Measurements from ENCODE around the gene ACSS3. TPM values are rescaled to one million over a fixed set of nuclear protein-coding genes. Genes with fewer than 3 reads are reported as not detected.

ACSS3 gene
- total and polyA plus RNA-seq, 4 donors: 18.2 to 94.3 (median 32.5) TPM

- no peaks in the 10 kb centered on the region for H3K4me1 ChIP-seq (ENCODE audit: control insufficient read depth in 4 of 4, insufficient read depth in 4 of 4, low read length in 3 of 4)
- H3K27me3 ChIP-seq (ENCODE audit: control insufficient read depth in 4 of 4, insufficient read depth in 4 of 4, low read length in 3 of 4): no peaks in the 10 kb centered on the region
- DNase-seq (ENCODE audit: low spot score): no peak
- H3K36me3 ChIP-seq (ENCODE audit: control insufficient read depth in 4 of 4, insufficient read depth in 3 of 4, low read depth in 1 of 4, low read length in 3 of 4): no peaks in the 10 kb centered on the region
- H3K9ac ChIP-seq (ENCODE audit: low read depth in 1 of 2, low read length in 2 of 2): no peak overlapping the region
- no peak overlapping the region for H3K4me3 ChIP-seq (ENCODE audit: low read depth in 1 of 3, low read length in 3 of 3)
- TF ChIP-seq MAX (IDR thresholded peaks at IDR 0.05) (no peak), GABPA (IDR thresholded peaks at IDR 0.05 in 1 of 2, conservative IDR thresholded peaks at IDR 0.05 in 1 of 2) (no peak), FOXA2 (IDR thresholded peaks at IDR 0.05) (no peak), FOXA1 (IDR thresholded peaks at IDR 0.05) (no peak), RAD21 (IDR thresholded peaks at IDR 0.05) (no peak), HNF4G (IDR thresholded peaks at IDR 0.05) (no peak), YY1 (IDR thresholded peaks at IDR 0.05) (no peak), NR2F2 (IDR thresholded peaks at IDR 0.05) (no peak)
- H3K9me3 ChIP-seq (ENCODE audit: control insufficient read depth in 4 of 4, low read length in 3 of 4): no peaks in the 10 kb centered on the region
- no peak overlapping the region for H3K27ac ChIP-seq (ENCODE audit: low read depth in 1 of 2, low read length in 2 of 2)
- 71% methylated on average over 4 of the region's 4 CpGs for WGBS
Observed at GRCh38 chr12:81245907-81246570, 168.2 kb downstream of the ACSS3 start.

GRCh38 chr12:81249976-81250375 is 172.1 kb downstream of the ACSS3 start:
- TF ChIP-seq TAF1 (conservative IDR thresholded peaks at IDR 0.05) (no peak), HNF4G (IDR thresholded peaks at IDR 0.05) (no peak), GABPA (IDR thresholded peaks at IDR 0.05 in 1 of 2, conservative IDR thresholded peaks at IDR 0.05 in 1 of 2) (no peak), ZBTB33 (IDR thresholded peaks at IDR 0.05) (no peak), HNF4A (conservative IDR thresholded peaks at IDR 0.05) (no peak)
- 86% methylated on average over 2 of the region's 2 CpGs for WGBS

GRCh38 chr12:81252228-81252627 is 174.3 kb downstream of the ACSS3 start:
- Histone ChIP-seq H3K4me3 (ENCODE audit: low read depth in 1 of 3, low read length in 3 of 3) (no peak overlapping the region), H3K9ac (ENCODE audit: low read depth in 1 of 2, low read length in 2 of 2) (no peak overlapping the region), H3K27ac (ENCODE audit: low read depth in 1 of 2, low read length in 2 of 2) (no peak overlapping the region), H3K36me3 (ENCODE audit: control insufficient read depth in 4 of 4, insufficient read depth in 3 of 4, low read depth in 1 of 4, low read length in 3 of 4) (peaks cover 0 to 1% (median 0%) of the 10 kb centered on the region in 4 donors), H3K4me1 (ENCODE audit: control insufficient read depth in 4 of 4, insufficient read depth in 4 of 4, low read length in 3 of 4) (peaks cover 0 to 4% (median 0%) of the 10 kb centered on the region in 4 donors), H3K9me3 (ENCODE audit: control insufficient read depth in 4 of 4, low read length in 3 of 4) (no peaks in the 10 kb centered on the region), H3K27me3 (ENCODE audit: control insufficient read depth in 4 of 4, insufficient read depth in 4 of 4, low read length in 3 of 4) (no peaks in the 10 kb centered on the region)
- TF ChIP-seq ZBTB33 (IDR thresholded peaks at IDR 0.05) (no peak), NR2F2 (IDR thresholded peaks at IDR 0.05) (no peak), ATF3 (IDR thresholded peaks at IDR 0.05) (no peak), REST (IDR thresholded peaks at IDR 0.05) (no peak), RAD21 (IDR thresholded peaks at IDR 0.05) (no peak)
- WGBS: 91% methylated on average over 3 of the region's 3 CpGs
- DNase-seq (ENCODE audit: low spot score): no peak

More at GRCh38 chr12:81249976-81250375, 172.1 kb downstream of the ACSS3 start:
- Histone ChIP-seq H3K9me3 (ENCODE audit: control insufficient read depth in 4 of 4, low read length in 3 of 4) (no peaks in the 10 kb centered on the region), H3K27ac (ENCODE audit: low read depth in 1 of 2, low read length in 2 of 2) (no peak overlapping the region), H3K4me1 (ENCODE audit: control insufficient read depth in 4 of 4, insufficient read depth in 4 of 4, low read length in 3 of 4) (peaks cover 0 to 4% (median 0%) of the 10 kb centered on the region in 4 donors), H3K36me3 (ENCODE audit: control insufficient read depth in 4 of 4, insufficient read depth in 3 of 4, low read depth in 1 of 4, low read length in 3 of 4) (no peaks in the 10 kb centered on the region), H3K4me3 (ENCODE audit: low read depth in 1 of 3, low read length in 3 of 3) (no peak overlapping the region), H3K9ac (ENCODE audit: low read depth in 1 of 2, low read length in 2 of 2) (no peak overlapping the region), H3K27me3 (ENCODE audit: control insufficient read depth in 4 of 4, insufficient read depth in 4 of 4, low read length in 3 of 4) (no peaks in the 10 kb centered on the region)
- no peak for DNase-seq (ENCODE audit: low spot score)

Data from liver (tissue), 9 donors.